Mesendoderm (in vitro differentiated cells): ENCODE results near the gene EMCN. TPM values are rescaled to one million over a fixed set of nuclear protein-coding genes. Genes with fewer than 3 reads are reported as not detected.

ENCODE experiments used
- DNase-seq: peaks from one replicate; pipeline ENCODE4 v3.0.0; 2013
- H2AK5ac ChIP-seq: 2 replicates; pipeline ENCODE4 v1.6.1; 2013; ENCODE audit warnings: low read length, inconsistent platforms
- H2BK120ac ChIP-seq: 2 replicates; pipeline ENCODE4 v1.6.1; 2013; ENCODE audit warnings: low read depth, mild to moderate bottlenecking, low read length, moderate library complexity, mixed read lengths
- H2BK15ac ChIP-seq: replicated peaks from 2 replicates; pipeline ENCODE4 v1.6.1; 2013; ENCODE audit warnings: low read depth, mild to moderate bottlenecking, moderate library complexity
- H2BK5ac ChIP-seq: 2 replicates; pipeline ENCODE4 v1.6.1; 2013; ENCODE audit warnings: low read length, inconsistent platforms
- H3K18ac ChIP-seq: 2 replicates; pipeline ENCODE4 v1.6.1; 2013; ENCODE audit warnings: mild to moderate bottlenecking, low read length, mixed read lengths
- H3K23ac ChIP-seq: one replicate; pipeline ENCODE4 v1.6.1; 2013; ENCODE audit warnings: low read length
- H3K27ac ChIP-seq: 2 replicates; pipeline ENCODE4 v1.5.1; 2013; ENCODE audit warnings: low read depth, mild to moderate bottlenecking, inconsistent platforms, low read length, moderate library complexity
- H3K27me3 ChIP-seq: 2 replicates; pipeline ENCODE4 v1.6.1; 2013; ENCODE audit warnings: low read length, control low read depth, mild to moderate bottlenecking, inconsistent platforms; ENCODE audit not compliant: insufficient read depth, poor library complexity
- H3K36me3 ChIP-seq: 2 replicates; pipeline ENCODE4 v1.6.1; 2013; ENCODE audit warnings: low read length, inconsistent platforms; ENCODE audit not compliant: control insufficient read depth, insufficient read depth
- H3K4ac ChIP-seq: one replicate; pipeline ENCODE4 v1.6.1; 2013; ENCODE audit warnings: low read depth, mild to moderate bottlenecking, low read length, moderate library complexity
- H3K4me1 ChIP-seq: 2 replicates; pipeline ENCODE4 v1.6.1; 2013; ENCODE audit warnings: low read depth, low read length, inconsistent platforms; ENCODE audit not compliant: control insufficient read depth
- H3K4me2 ChIP-seq: 2 replicates; pipeline ENCODE4 v1.6.1; 2013; ENCODE audit warnings: low read length
- H3K4me3 ChIP-seq: 2 replicates; pipeline ENCODE4 v1.5.1; 2013; ENCODE audit warnings: mild to moderate bottlenecking, low read length
- H3K56ac ChIP-seq: one replicate; pipeline ENCODE4 v1.6.1; 2013; ENCODE audit warnings: low read length
- H3K79me1 ChIP-seq: 2 replicates; pipeline ENCODE4 v1.6.1; 2013; ENCODE audit warnings: low read length, inconsistent platforms
- H3K79me2 ChIP-seq: 2 replicates; pipeline ENCODE4 v1.6.1; 2013; ENCODE audit warnings: mild to moderate bottlenecking, low read length; ENCODE audit not compliant: control insufficient read depth, insufficient read depth
- H3K9ac ChIP-seq: 2 replicates; pipeline ENCODE4 v1.6.1; 2013; ENCODE audit warnings: low read length, inconsistent platforms
- H4K5ac ChIP-seq: one replicate; pipeline ENCODE4 v1.6.1; 2013; ENCODE audit warnings: low read length
- H4K8ac ChIP-seq: one replicate; pipeline ENCODE4 v1.6.1; 2013; ENCODE audit warnings: low read depth, mild to moderate bottlenecking, control low read depth, low read length, moderate library complexity
- WGBS: extraction: QIAGEN DNeasy Blood & Tissue Kit; methylation state at CpG from one replicate; pipeline ENCODE4 v1.1.7; 2013; ENCODE audit warnings: low lambda C conversion rate, missing lambda C conversion rate; ENCODE audit not compliant: insufficient coverage; ENCODE audit errors: extremely low coverage; 5-methylcytosine and 5-hydroxymethylcytosine counted together
- polyA plus RNA-seq, 2 experiments: library from polyadenylated mRNA; stranded (reverse); fragments of 200-250 nt; gene quantifications; one replicate each; pipeline ENCODE4 v1.2.3, GENCODE V29; 2013

EMCN gene
- 0.11 TPM for polyA plus RNA-seq (2013, experiment 1 of 2)
- 0.08 TPM for polyA plus RNA-seq (2013, experiment 2 of 2)

- Histone ChIP-seq H3K18ac (no peak within 1 kb of the TSS), H3K4me1 (no peaks in the 10 kb centered on the region), H4K8ac (no peak within 1 kb of the TSS), H4K5ac (no peak within 1 kb of the TSS), H3K23ac (no peak within 1 kb of the TSS), H3K27ac (no peak within 1 kb of the TSS), H2BK5ac (no peak within 1 kb of the TSS), H2AK5ac (no peak within 1 kb of the TSS), H3K79me1 (no peaks in the 10 kb centered on the region), H3K9ac (no peak within 1 kb of the TSS), H2BK15ac (no peak within 1 kb of the TSS), H2BK120ac (no peak within 1 kb of the TSS), H3K4ac (no peak within 1 kb of the TSS), H3K79me2 (no peaks in the 10 kb centered on the region), H3K27me3 (no peaks in the 10 kb centered on the region), H3K4me2 (no peak within 1 kb of the TSS), H3K36me3 (no peaks in the 10 kb centered on the region), H3K4me3 (no peak within 1 kb of the TSS), H3K56ac (no peak within 1 kb of the TSS)
- DNase-seq: no peak
- no CpG with 5 or more reads among the region's 3 CpGs for WGBS
Measured at GRCh38 chr4:100517864-100518341, at the start of gene EMCN. Gene EMCN (minus strand): TSS chr4:100518022. CDS start chr4:100517914, 108 bp downstream.

GRCh38 chr4:100566396-100566795, 48.6 kb upstream of the EMCN start:
- H2AK5ac ChIP-seq: no peak overlapping the region
- no peak overlapping the region for H3K4ac ChIP-seq
- H3K4me2 ChIP-seq: no peak overlapping the region
- H2BK5ac ChIP-seq: no peak overlapping the region
- DNase-seq: no peak
- H3K27me3 ChIP-seq: no peaks in the 10 kb centered on the region
- no peak overlapping the region for H3K27ac ChIP-seq
- H3K56ac ChIP-seq: no peak overlapping the region
- no CpG with 5 or more reads among the region's 3 CpGs for WGBS
- no peak overlapping the region for H3K4me3 ChIP-seq
- H2BK15ac ChIP-seq: no peak overlapping the region
- no peak overlapping the region for H2BK120ac ChIP-seq
- no peak overlapping the region for H3K18ac ChIP-seq
- H3K79me2 ChIP-seq: no peaks in the 10 kb centered on the region
- H3K79me1 ChIP-seq: no peaks in the 10 kb centered on the region
- no peaks in the 10 kb centered on the region for H3K4me1 ChIP-seq
- H4K8ac ChIP-seq: no peak overlapping the region
- H3K36me3 ChIP-seq: no peaks in the 10 kb centered on the region
- no peak overlapping the region for H4K5ac ChIP-seq
- no peak overlapping the region for H3K9ac ChIP-seq
- no peak overlapping the region for H3K23ac ChIP-seq

GRCh38 chr4:100557306-100557705, 39.5 kb upstream of the EMCN start:
- H3K23ac ChIP-seq: no peak overlapping the region
- no peak overlapping the region for H3K4ac ChIP-seq
- H3K18ac ChIP-seq: no peak overlapping the region
- H3K56ac ChIP-seq: no peak overlapping the region
- no peak overlapping the region for H4K5ac ChIP-seq
- H3K4me1 ChIP-seq: no peaks in the 10 kb centered on the region
- H3K9ac ChIP-seq: no peak overlapping the region
- H3K79me2 ChIP-seq: no peaks in the 10 kb centered on the region
- H3K4me2 ChIP-seq: no peak overlapping the region
- no peak for DNase-seq
- H3K79me1 ChIP-seq: no peaks in the 10 kb centered on the region
- no peaks in the 10 kb centered on the region for H3K36me3 ChIP-seq
- H4K8ac ChIP-seq: no peak overlapping the region
- H3K4me3 ChIP-seq: no peak overlapping the region
- no CpG with 5 or more reads among the region's 2 CpGs for WGBS
- no peak overlapping the region for H2BK5ac ChIP-seq
- no peak overlapping the region for H2AK5ac ChIP-seq
- H2BK15ac ChIP-seq: no peak overlapping the region
- no peak overlapping the region for H2BK120ac ChIP-seq
- H3K27me3 ChIP-seq: no peaks in the 10 kb centered on the region
- no peak overlapping the region for H3K27ac ChIP-seq

- Histone ChIP-seq H2BK120ac (no peak overlapping the region), H4K8ac (no peak overlapping the region), H3K79me2 (no peaks in the 10 kb centered on the region), H3K23ac (no peak overlapping the region), H2AK5ac (no peak overlapping the region), H3K4me2 (no peak overlapping the region), H4K5ac (no peak overlapping the region), H3K56ac (no peak overlapping the region), H2BK15ac (no peak overlapping the region), H3K36me3 (no peaks in the 10 kb centered on the region), H3K9ac (no peak overlapping the region), H3K79me1 (no peaks in the 10 kb centered on the region), H3K27me3 (no peaks in the 10 kb centered on the region), H2BK5ac (no peak overlapping the region), H3K27ac (no peak overlapping the region), H3K18ac (no peak overlapping the region), H3K4me3 (no peak overlapping the region), H3K4me1 (no peaks in the 10 kb centered on the region), H3K4ac (no peak overlapping the region)
- whole genome bisulfite sequencing: no CpG with 5 or more reads among the region's 2 CpGs
- DNase-seq: no peak
Measured at GRCh38 chr4:100555611-100556337, 38.0 kb upstream of the EMCN start.

GRCh38 chr4:100548200-100548560, 30.4 kb upstream of the EMCN start:
- H3K4me2 ChIP-seq: no peak overlapping the region

More at GRCh38 chr4:100548200-100548560, 30.4 kb upstream of the EMCN start:
- Histone ChIP-seq H3K23ac (no peak overlapping the region), H3K18ac (no peak overlapping the region), H3K4me1 (no peaks in the 10 kb centered on the region), H3K56ac (no peak overlapping the region), H3K27me3 (no peaks in the 10 kb centered on the region), H3K4ac (no peak overlapping the region), H3K36me3 (no peaks in the 10 kb centered on the region), H2AK5ac (no peak overlapping the region), H3K4me3 (no peak overlapping the region), H2BK120ac (no peak overlapping the region), H2BK5ac (no peak overlapping the region), H2BK15ac (no peak overlapping the region), H3K27ac (no peak overlapping the region), H4K5ac (no peak overlapping the region), H3K79me2 (no peaks in the 10 kb centered on the region), H4K8ac (no peak overlapping the region), H3K9ac (no peak overlapping the region), H3K79me1 (no peaks in the 10 kb centered on the region)
- WGBS: no CpG with 5 or more reads among the region's 1 CpG
- DNase-seq: no peak
